ENCODE measurements around the gene ACSL3.

The ACSL3 gene

GRCh38 chr2:222912117-222912516 lies 51.3 kb downstream of the ACSL3 start:
- peak; percentile 94 for TF ChIP-seq POLR2AphosphoS5 (IDR thresholded peaks at IDR 0.05; ENCODE audit: low read depth)
- peak; percentile 47; the same call in 1 of the 2 replicates for TF ChIP-seq SPI1 (IDR thresholded peaks at IDR 0.05; ENCODE audit: borderline replicate concordance, low read depth)
- no peak for TF ChIP-seq GABPA (IDR thresholded peaks at IDR 0.05; ENCODE audit: low read depth)
- TF ChIP-seq REST (IDR thresholded peaks at IDR 0.05; ENCODE audit: insufficient replicate concordance, low read depth): peak; percentile 50
- TF ChIP-seq CTCF (IDR thresholded peaks at IDR 0.05; ENCODE audit: insufficient read depth, low read length): no peak
- Histone ChIP-seq H3K27ac (replicated peaks) (peak overlapping the region; percentile 78), H3K4me3 (replicated peaks; ENCODE audit: insufficient read depth, low read length) (no peak overlapping the region), H3K27me3 (ENCODE audit: insufficient read depth, poor library complexity, severe bottlenecking) (no peaks in the 10 kb centered on the region)
- peak; percentile 51 to 96 for DNase-seq (ENCODE audit: low read depth in 1 of 2, low spot score in 1 of 2)

GRCh38 chr2:222912776-222913175 lies 51.9 kb downstream of the ACSL3 start:
- Histone ChIP-seq H3K27ac (replicated peaks) (peak overlapping the region; percentile 78), H3K27me3 (ENCODE audit: insufficient read depth, poor library complexity, severe bottlenecking) (no peaks in the 10 kb centered on the region), H3K4me3 (replicated peaks; ENCODE audit: insufficient read depth, low read length) (no peak overlapping the region)
- TF ChIP-seq CTCF (IDR thresholded peaks at IDR 0.05; ENCODE audit: insufficient read depth, low read length) (no peak), POLR2AphosphoS5 (IDR thresholded peaks at IDR 0.05; ENCODE audit: low read depth) (no peak), SPI1 (IDR thresholded peaks at IDR 0.05; ENCODE audit: borderline replicate concordance, low read depth) (no peak), REST (IDR thresholded peaks at IDR 0.05; ENCODE audit: insufficient replicate concordance, low read depth) (no peak), GABPA (IDR thresholded peaks at IDR 0.05; ENCODE audit: low read depth) (no peak)
- DNase-seq (ENCODE audit: low read depth in 1 of 2, low spot score in 1 of 2): no peak

- no peak for DNase-seq (ENCODE audit: low read depth in 1 of 2, low spot score in 1 of 2)
- no peak overlapping the region for H3K27ac ChIP-seq (replicated peaks)
- no peak overlapping the region for H3K4me3 ChIP-seq (replicated peaks; ENCODE audit: insufficient read depth, low read length)
- H3K27me3 ChIP-seq (ENCODE audit: insufficient read depth, poor library complexity, severe bottlenecking): no peaks in the 10 kb centered on the region
- TF ChIP-seq POLR2AphosphoS5 (IDR thresholded peaks at IDR 0.05; ENCODE audit: low read depth): no peak
- peak; percentile 15 for TF ChIP-seq CTCF (IDR thresholded peaks at IDR 0.05; ENCODE audit: insufficient read depth, low read length)
- TF ChIP-seq GABPA (IDR thresholded peaks at IDR 0.05; ENCODE audit: low read depth): no peak
- no peak for TF ChIP-seq REST (IDR thresholded peaks at IDR 0.05; ENCODE audit: insufficient replicate concordance, low read depth)
Observed at GRCh38 chr2:222915092-222915957, 54.5 kb downstream of the ACSL3 start.
